GM19238 (cell line): ENCODE measurements around the gene SPAG4.

ENCODE experiments used
- DNase-seq: peaks from one replicate; pipeline ENCODE4 v3.0.0; 2011; ENCODE audit warnings: low spot score; ENCODE audit not compliant: insufficient read length

The SPAG4 gene, protein sequence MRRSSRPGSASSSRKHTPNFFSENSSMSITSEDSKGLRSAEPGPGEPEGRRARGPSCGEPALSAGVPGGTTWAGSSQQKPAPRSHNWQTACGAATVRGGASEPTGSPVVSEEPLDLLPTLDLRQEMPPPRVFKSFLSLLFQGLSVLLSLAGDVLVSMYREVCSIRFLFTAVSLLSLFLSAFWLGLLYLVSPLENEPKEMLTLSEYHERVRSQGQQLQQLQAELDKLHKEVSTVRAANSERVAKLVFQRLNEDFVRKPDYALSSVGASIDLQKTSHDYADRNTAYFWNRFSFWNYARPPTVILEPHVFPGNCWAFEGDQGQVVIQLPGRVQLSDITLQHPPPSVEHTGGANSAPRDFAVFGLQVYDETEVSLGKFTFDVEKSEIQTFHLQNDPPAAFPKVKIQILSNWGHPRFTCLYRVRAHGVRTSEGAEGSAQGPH

DNA sequence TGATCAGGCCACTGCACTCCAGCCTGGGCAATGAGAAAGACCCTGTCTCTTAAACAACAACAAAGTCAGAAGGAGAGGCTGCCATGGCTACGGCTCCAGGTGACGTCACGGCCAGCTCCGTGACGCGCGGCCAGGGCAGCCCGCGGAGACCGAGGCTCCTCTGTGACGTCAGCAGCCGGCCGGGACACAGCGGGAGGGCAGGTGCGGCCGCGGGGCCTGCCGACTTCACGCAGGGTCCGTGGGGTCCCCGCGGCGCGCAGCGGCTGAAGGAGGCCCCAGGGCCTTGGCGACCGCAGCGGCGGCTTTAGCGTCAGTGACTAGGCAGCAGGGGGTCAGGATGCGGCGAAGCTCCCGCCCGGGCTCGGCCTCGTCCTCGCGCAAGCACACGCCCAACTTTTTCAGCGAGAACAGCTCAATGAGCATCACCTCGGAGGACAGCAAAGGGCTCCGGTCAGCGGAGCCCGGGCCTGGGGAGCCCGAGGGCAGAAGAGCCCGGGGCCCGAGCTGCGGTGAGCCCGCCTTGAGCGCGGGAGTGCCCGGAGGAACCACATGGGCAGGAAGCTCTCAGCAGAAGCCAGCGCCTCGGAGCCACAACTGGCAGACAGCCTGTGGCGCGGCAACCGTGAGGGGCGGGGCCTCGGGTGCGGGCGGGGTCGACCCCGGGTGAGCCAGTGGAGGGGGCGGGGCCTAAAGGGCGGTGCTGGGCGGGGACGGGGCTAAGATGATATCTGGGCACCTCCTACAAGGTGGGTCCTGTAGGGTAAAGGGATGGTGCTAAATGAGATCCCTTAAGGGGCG is at the start of gene SPAG4:
TSS of gene SPAG4 (plus strand) at position 163 of the 798 bp plus-strand sequence. CDS start at position 338, 175 bp downstream.
- peak; percentile 84 for DNase-seq

DNA sequence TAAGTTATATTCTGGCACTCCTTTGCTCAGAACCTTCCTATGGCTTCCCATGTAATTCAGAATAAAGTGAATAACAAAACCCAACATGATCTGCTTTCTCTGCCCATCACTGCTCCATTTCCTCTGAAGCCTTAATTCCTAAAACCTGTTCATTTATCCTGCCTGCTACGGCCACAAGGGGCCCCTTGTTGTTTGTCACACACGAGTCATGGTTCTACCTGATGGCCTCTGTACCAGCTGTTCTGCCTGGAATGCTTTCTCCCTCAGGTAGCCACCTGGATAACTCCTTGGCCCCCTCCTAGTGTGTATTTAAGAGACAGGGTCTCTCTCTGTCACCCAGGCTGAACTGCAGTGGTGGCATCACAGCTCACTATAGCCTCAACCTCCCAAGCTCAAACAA is 47.0 kb upstream of the SPAG4 start:
- DNase-seq = no peak

DNA sequence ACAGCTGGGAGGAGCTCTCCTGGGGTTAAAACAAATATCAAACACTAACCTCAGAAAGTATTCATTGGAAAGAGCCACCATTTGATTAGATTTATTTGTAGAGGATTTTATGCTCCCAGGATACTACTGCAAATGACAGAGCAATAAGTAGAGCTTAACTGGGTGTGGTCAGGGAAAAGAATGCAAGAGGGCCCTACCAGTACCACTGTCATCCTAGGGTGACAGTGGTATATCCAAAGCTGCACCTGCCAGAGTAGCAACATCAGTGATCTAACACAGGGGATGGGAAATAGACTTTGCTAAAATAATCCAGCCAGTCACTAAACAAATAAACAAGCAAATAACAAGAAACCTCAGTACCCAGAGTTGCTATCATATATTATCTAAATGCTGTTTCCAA is 44.1 kb upstream of the SPAG4 start:
- no peak for DNase-seq

DNA sequence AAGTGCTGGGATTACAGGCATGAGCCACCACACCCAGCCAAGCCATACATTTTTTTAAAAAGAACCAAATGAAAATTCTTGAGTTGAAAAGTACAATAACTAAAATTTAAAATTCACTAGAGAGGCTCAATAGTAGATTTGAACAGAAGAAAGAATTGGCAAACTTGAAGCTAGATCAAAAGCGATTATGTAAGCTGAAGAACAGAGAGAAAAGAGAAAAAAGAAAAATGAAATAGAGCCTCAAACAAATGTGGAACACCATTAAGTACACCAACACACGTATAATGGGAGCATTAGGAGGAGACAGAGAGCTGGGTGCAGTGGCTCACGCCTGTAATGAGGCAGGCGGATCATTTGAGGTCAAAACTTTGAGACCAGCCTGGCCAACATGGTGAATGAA is 42.8 kb upstream of the SPAG4 start:
- DNase-seq = no peak

DNA sequence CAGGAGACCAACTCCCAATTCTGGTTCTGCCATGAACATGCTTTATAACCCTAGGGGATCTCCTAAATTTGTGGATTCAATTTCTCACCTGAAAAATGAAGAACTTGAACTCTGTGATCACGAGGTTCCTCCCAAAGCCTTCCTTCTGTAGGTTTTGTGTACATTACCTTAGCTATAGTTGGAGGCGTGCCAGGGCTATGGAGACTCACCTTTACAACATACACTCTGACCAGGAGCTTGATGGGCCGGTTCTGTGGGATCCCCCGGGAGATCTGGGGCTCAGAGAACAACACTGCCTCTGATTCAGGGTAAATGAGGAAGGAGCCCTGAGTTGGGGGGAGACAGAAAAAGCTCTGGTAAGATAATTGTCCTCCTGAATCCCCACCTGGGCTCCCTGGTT is 39.7 kb upstream of the SPAG4 start:
- DNase-seq = no peak

DNA sequence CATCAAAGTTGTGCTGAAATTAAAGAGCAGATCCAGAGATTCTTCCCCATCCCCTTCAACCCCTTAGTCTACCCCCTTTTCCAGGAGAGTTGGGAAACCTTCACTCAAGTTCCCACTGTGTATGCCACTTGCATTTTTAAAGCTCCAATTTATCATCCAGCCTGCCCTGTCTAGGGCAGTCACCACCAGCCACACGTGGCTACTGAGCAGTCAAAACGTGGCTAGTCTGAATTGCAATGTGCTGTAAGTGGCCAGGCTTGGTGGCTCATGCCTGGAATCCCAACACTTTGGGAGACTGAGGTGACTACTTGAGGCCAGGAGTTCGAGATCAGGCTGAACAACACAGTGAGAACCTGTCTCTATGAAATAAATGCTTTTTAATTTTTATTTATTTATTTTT is 38.8 kb upstream of the SPAG4 start:
- DNase-seq = no peak

DNA sequence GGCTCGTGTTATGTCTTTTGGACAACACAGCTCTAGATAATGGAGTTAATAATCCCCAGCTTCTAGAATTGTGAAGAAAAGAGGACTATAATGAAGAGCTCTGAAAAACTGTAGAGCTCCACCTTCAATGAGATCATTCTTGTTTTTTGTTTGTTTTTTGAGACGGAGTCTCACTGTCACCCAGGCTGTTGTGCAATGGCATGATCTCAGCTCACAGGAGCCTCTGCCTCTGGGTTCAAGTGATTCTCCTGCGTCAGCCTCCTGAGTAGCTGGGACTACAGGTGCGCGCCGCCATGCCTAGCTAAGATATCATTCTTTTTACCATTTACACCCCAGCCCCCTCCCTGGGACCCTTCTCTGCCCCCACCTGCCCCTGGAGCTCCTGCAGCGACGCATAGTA is 37.2 kb upstream of the SPAG4 start:
- DNase-seq = no peak

DNA sequence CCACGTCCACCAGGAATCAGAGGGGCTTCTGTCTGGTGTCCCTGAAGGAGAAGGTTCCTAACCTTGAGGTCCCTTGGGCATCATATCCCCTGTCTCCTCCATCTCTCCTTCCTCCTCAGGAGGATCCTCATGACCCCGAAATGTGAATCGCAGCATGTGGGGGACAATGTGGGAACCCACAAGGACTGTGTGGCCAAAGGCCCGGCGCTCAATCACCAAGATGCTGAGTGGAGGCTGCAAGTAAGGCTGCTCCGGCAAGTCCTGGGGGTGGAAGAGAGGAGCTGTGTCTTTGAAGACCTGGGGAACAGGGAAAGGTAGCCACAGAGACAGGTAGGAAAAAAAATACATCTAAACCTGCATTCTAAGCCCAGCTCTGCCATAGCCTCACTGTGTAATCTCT is 36.4 kb upstream of the SPAG4 start:
- no peak for DNase-seq

DNA sequence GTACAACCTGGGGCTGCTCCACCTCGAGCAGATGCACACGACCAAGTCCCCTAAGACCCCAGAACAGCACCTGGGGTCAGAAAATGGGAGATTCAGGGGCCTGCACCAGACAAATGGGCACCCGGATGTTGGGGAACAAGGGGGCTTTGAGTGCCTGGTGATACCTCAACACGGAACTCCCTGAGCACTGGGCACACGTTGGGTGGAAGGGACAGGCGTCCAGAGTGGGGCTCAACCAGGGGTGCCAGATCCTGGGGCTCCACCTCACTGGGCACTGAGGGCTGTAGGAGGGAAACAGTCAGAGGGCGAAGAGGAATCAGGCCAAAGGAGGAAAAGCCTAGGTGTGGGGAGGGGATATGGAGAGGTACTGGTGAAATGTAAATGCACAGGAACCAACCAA is 33.5 kb upstream of the SPAG4 start:
- DNase-seq = no peak

DNA sequence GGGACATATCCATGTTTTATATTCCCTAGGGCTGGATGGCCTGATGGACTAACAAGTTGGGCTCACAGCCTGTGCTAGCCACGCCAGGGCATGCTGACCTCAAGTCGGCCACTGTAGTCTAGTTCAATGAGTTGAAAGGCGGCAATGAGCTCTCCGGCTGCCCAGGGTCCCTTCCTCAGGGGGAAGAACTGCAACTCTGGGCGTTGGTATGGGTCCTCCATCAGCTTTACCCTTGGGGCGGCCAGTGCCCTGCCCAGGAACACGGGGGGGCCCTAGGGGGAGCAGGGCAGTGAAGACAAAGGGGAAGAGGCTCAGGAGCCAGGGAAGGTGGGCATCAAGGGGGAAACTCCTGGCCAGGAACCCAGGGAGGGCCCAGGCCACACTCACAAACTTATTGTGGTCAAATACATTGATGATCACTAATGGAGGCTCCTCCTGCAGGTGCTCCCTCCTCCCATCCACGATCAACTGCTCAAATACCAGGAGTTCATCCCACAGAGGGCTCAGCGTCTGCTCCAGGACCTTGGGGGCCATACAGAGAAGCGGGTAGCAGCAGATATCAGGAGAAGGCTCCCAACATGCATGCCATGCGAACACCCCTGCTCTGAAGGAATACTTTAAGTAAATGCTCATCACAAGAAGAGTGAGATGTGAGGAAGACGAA is 32.8 kb upstream of the SPAG4 start:
- no peak for DNase-seq

DNA sequence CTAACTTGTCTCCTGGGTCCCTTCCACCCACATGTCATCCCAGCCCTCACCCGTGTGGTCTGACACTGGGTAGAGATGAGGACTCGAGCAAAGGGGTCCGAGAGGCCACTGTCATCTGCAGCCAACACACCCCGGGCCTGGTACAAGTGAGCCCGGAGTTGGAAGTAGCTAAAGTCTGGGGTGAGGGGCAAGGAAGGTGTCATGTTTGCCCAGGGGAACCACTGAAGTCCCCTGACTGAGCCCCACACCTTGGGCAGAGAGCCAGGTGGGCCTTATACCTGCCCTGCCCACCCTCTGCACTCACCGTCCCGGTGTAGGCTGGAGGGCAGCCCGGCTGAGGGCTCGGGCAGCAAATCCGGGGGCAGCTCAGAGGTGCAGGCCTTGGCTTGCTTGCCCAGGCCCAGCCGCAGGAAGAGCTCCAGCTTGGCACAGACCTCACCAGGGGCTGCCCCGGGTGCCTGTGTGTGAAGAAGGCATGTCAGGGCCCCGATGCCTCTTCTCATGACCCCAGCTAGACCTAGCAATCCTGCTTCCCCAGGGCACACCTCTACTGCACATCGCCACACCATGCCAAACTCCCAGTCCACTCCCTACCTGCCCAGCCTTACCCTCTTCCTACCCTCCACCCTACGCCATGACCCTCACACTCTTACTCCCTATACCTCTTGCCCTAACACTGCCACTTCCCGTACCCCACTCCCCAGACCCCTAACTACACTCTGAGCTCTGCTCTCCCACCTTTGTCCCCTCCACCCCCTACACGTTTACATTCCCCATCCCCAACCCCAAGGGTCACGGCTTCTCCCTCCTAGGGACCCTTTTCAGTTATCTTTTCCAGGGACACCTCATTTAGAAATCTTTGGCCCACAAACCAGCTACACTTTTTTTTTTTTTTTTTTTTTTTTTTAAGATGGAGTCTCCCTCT is 31.7 kb upstream of the SPAG4 start:
- DNase-seq = no peak

DNA sequence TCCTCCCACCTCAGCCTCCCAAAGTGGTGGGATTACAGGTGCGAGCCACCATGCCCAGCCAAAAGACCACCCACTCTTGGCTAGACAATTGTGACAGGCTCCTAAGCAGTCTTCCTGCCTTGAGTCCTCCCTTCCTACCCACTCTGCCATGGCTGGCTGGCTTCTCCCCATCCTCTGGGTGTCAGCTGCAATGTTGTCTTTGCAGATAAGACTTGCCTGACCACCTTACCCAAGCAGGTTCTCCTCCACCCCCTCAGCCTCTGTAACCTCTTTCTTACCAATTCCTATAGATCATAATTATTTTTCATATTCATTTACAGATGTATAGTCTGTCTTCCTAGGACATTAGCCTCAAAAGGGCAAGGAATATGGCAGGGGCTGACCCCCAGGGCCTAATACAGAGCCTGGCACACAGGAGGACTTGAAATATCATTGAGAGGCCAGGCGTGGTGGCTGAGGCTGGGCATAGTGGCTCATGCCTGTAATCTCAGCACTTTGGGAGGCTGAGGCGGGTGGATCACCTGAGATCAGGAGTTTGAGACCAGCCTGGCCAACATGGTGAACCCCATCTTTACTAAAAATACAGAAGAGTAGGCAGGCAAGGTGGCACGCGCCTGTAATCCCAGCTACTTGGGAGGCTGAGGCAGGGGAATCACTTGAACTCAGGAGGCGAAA is 28.7 kb upstream of the SPAG4 start:
- no peak for DNase-seq

DNA sequence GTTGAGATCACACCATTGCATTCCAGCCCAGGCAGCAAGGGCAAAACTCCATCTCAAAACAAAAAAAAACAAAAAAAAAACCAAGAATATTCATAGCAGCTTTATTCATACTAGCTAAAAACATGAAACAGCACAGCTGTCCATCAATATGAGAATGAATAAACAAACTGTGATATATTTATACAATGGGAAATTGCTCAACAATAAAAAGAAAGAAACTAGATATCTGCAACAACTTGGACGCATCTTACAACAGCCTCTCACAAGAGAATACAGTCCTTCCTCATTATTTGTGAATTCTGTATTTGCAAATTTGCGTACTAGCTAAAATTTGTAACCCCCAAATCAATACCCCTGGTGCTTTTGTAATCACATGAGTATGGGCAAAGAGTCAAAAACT is 28.2 kb upstream of the SPAG4 start:
- no peak for DNase-seq

DNA sequence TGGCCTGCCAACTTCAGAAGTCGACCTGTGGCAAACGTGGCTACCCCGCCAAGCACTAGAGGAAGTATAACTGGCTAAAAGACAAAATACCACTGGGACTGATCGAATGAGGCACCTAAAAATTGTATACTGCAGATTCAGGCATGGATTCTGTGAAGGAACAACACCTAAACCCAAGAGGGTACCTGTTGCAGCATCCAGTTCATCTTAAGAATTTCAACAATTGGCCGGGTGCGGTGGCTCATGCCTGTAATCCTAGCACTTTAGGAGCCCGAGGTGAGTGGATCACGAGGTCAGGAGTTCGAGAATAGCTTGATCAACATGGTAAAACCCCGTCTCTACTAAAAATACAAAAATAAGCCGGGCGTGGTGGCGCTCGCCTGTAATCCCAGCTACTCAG is 27.2 kb upstream of the SPAG4 start:
- no peak for DNase-seq

DNA sequence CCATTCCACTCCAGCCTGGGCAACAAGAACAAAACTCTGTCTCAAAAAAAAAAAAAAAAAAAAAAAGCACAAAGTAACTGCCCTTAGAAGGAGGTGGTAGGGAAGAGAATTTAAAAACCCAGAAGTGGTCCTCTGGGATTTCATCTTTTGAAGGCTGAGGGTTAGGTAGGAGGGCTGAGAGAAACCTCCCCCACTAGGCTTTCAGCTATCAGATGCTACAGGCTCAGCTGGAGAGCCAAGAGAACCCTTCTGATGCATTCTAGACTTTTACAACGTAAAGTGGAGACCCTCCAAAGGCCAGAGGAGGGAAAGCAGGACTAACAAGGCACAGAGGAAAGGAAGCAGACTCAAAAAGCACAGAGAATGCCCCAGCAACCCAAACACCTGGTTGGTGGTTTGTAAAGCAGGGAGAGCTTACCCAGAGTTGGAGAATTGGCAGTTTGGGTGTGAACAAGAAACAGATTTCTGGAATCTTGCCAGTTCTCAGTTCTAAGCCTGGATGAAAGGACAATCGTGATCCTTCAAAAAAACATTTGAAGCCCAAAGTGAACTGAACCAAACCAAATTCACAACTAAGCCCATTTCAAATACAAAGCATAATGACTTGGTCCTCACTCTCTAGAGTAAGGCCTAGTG is 23.2 kb upstream of the SPAG4 start:
- DNase-seq = no peak

DNA sequence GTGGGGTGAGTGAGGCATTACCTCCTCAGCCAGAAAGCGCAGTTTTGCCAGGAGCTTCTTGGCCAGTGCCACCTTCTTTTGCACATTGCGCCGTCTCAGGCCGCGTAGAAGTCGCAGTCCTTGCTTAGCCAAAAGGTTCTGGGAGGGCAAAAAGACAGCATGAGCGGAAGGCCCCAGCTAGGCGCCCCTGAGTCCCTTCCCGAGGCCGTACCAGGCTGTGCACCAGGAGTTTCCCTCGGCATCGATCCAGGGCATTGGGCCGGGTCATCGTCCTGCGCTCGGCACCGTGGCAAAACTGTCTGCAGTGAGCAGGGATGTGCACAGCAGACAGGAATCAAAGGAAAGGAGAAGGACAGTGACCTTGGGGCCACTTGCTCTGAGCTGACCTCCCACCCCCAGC is 20.2 kb upstream of the SPAG4 start:
- no peak for DNase-seq

DNA sequence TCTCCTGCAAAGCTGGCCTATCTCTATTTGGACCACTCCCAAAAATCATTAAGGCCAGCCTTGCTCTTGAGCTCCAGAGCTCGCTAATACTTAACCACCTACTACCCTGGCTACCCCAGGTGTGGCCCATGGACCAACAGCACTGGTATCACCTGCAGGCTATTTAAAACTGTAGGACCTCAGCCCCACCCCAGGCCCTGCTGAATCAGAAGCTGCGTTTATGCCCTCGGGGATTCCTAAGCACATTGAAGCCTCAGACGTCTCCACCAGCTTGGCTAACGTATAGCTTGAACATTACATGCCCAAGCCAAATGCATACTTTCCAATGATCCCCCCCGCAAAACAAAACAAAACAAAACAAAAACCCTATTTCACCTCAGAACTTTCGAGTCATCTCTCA is 19.7 kb upstream of the SPAG4 start:
- no peak for DNase-seq

DNA sequence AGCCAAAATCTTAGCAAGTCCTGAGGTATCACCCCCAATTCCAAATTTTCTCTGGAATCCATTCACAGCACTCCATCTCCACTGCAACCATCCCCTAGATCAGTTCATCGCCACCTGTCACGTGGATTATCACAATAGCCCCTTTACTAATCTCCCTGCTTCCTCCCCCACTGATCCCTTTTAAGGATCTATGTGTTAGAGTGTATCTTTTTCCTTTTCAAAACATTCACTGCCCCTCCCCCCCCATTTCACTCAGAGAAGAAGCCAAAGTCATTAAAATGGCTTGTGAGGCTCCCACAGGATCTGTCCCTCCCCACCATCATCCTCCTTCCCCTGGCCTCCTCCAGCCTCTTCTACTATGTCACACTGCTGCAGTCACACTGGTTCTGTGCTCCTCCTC is 18.4 kb upstream of the SPAG4 start:
- DNase-seq = no peak

DNA sequence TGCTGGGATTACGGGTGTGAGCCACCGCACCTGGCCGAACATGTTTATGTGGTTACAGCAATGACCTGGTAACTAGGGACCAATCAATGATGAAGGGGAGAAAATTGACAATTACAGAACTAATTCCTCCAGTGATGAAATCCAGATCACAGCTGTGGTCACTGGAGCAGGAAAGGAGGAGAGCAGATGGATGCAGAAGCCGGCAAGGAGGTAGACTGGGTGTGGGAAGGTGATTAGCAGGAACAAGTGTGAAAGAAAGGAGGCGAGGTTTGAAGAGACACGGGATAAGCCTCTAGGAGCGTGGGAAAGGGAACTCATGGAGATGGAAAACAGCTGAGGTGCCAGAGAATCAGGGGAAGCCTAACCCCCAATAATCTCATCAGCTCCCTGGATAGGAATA is 17.2 kb upstream of the SPAG4 start:
- DNase-seq = no peak
